Measurements from ENCODE around the gene ZNF577.
"Not testable (repeated sequence)": the region's sequence is repeated elsewhere in the genome, so short reads cannot be mapped to it uniquely, and the experiment has no call there.

Gene ZNF577

GRCh38 chr19:51887522-51888498 lies at the start of gene ZNF577:
Gene ZNF577 (minus strand): TSS chr19:51887951. CDS start chr19:51880382, 7,569 bp downstream.
- DNase-seq, result peak; percentile 79

- DNase-seq, result no peak
These were observed 44.2 kb upstream of the ZNF577 start for GRCh38 chr19:51931921-51932320.

DNA sequence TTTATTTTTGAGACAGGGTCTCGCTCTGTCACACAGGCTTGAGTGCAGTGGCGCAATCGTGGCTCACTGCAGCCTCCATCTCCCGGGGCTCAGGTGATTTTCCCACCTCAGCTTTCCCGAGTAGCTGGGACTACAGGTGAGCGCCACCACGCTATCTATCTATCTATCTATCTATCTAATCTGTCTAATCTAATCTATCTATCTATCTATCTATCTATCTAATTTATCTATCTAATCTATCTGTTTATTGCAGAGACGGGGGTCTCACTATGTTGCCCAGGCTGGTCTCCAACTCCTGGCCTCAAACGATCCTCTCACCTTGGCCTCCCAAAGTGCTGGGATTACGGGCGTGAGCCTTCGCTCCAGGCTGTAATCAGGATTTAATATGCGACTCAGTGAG lies 40.1 kb upstream of the ZNF577 start:
- DNase-seq, result no peak

GRCh38 chr19:51926784-51927741 lies 39.3 kb upstream of the ZNF577 start, which contains the start of gene ZNF613:
Gene ZNF613 (plus strand): TSS chr19:51927472. CDS start chr19:51936221, 8,749 bp downstream.
- peak; percentile 89 for DNase-seq

DNA sequence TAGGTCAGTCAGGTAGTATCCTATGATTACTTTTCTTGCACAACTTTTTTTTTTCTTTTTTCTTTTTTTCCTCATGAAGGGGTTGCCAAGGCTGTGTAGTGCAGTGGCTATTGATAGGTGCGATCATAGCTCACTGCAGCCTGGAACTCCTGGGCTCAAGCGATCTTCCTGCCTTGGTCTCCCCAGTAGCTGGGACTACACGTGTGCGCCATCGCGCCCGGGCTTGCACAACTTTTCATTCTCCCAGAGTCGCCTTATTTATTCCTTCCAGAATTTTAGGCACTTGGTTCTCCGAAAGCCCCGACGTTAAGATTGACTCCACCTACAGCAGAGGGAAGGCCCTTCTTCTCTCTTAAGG lies 38.7 kb upstream of the ZNF577 start:
- no peak for DNase-seq

DNA sequence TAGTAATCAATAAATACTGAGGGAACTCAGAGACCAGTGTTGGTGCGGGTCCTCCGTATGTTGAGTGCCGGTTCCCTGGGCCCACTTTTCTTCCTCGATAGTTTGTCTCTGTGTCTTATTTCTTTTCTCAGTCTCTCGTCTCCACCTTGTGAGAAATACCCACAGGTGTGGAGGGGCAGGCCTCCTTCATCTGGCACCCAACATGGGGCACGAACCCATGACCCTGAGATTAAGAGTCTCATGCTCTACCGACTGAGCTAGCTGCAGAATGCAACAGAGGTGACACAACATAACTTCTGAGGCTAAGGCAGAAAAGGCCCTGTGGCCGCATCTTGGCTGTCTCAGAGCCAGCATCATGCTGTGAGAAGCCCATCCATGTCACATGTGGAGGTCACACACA lies 34.2 kb upstream of the ZNF577 start:
- DNase-seq, result no peak

DNA sequence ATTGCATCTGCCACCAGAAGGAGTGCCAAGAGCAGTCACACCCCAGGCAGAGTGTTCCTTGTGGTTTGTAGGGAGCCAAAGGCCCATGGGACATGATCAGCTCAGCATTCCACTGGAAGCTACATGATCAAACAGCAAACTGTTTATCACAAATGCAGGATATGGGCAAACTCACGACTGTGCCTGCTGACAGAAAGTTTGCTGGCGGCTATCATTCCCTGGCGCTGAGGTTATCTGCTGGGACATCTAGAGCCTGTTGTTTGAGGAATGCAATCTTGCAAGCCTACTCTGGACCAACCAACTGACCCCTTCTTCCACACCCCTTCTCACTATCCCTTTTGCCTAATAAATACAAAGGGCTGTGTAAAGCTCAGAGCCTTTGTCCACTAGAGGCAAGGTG lies 31.9 kb upstream of the ZNF577 start:
- no peak for DNase-seq

GRCh38 chr19:51916167-51916566 lies 28.4 kb upstream of the ZNF577 start:
- no peak for DNase-seq

GRCh38 chr19:51915324-51915867 lies 27.6 kb upstream of the ZNF577 start:
- no peak for DNase-seq

DNA sequence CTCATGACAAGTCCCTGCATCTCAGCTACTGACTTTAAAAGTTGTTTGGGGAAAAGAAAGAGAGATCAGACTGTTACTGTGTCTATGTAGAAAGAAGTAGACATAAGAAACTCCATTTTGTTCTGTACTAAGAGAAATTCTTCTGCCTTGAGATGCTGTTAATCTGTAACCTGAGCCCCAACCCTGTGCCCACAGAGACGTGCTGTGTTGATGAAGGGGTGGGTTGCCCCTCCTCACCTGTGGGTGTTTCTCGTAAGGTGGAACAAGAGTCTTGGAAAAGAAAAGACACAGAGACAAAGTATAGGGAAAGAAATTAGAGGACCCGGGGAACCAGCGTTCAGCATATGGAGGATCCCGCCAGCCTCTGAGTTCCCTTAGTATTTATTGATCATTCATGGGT lies 20.2 kb upstream of the ZNF577 start:
- DNase-seq, result not testable (repeated sequence)

- DNase-seq, result not testable (repeated sequence)
These were observed 18.4 kb upstream of the ZNF577 start for GRCh38 chr19:51906108-51906507.

GRCh38 chr19:51905639-51906038 lies 17.9 kb upstream of the ZNF577 start:
- not testable (repeated sequence) for DNase-seq

DNA sequence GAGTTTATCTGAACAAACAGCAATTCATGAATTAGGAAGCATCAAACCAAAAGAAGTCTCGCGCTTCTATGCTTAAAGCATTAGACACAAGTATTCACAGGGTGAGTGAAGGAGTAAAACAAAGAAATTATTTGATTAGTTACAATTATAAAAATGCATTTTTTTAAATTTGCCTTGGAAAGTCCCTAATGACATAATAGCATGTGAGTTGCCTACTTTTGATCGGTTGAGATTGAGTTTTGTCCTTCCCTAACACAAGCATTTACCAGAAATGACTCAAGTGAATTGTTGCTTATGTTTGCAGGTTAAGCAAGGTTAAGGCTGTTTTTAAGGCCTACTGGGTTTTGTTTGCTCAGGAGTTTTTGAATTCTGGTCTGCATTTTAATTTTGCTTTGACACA lies 17.5 kb upstream of the ZNF577 start:
- DNase-seq, result no peak

GRCh38 chr19:51904331-51905165 lies 16.8 kb upstream of the ZNF577 start, which contains the start of gene ZNF649:
Gene ZNF649 (minus strand): TSS chr19:51905017. CDS start chr19:51900107, 4,910 bp downstream.
- peak; percentile 87 for DNase-seq

GRCh38 chr19:51903192-51903591 lies 15.4 kb upstream of the ZNF577 start:
- no peak for DNase-seq

GRCh38 chr19:51901860-51902259 lies 14.1 kb upstream of the ZNF577 start:
- DNase-seq, result no peak

- DNase-seq, result no peak
These were observed 3.5 kb upstream of the ZNF577 start for GRCh38 chr19:51891193-51891747.

DNA sequence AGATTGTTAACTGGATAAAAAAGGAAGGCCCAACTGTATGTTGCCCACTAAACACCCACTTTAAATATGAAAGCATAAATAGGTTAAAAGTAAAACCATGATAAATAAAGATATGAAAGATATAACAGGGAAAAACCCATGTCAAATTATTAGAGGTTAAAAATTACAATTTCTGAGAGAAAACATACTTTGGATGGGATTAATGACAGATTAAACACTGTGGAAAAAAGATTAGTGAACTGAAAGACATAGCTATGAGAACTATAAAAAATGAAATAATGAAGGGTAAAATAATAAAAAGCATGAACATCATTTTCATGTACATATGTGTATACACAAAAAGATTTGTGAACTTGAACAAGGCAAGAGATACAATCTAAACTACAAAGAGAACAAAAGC lies 2.2 kb upstream of the ZNF577 start:
- no peak for DNase-seq

GRCh38 chr19:51884713-51885112 lies 3.0 kb downstream of the ZNF577 start:
- no peak for DNase-seq

DNA sequence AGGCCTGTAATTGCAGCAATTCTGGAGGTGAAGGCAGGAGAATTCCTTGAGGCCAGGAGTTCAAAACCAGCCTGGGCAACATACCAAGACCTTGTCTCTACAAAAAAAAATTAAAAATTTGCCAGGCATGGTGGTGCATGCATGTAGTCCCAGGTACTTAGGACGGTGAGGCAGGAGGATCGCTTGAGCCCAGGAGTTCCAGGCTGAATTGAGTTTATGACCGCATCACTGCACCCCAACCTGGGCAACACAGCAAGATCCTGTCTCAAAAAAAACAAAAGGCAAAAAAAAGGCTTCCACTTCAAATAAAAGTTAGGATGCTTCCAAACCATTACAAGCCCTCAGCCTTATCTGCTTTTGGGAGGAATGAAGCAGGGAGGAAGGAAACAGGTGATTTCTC lies 5.2 kb downstream of the ZNF577 start:
- DNase-seq, result no peak

DNA sequence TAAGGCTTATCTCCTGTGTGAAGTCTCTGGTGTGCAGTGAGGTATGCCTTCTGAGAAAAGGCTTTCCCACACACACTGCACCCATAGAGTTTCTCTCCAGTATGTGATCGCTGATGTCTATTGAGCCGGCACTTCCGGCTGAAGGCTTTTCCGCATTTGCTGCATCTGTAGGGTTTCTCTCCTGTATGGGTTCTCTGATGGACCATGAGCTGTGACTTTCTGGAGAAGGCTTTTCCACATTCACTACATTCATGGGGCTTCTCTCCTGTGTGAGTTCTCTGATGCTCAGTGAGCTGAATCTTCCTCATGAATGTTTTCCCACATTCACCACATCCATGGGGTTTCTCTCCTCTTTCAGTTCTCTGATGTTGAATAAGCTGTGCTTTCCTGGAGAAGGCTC lies 14.7 kb downstream of the ZNF577 start:
- no peak for DNase-seq
